Endothelial cell of umbilical vein (primary cell): Measurements from ENCODE around the gene HBM. TPM values are rescaled to one million over a fixed set of nuclear protein-coding genes. Genes with fewer than 3 reads are reported as not detected.
A peak's percentile ranks its signal among the peaks of the same experiment; 100 is the strongest.
"Not testable (repeated sequence)": the region's sequence is repeated elsewhere in the genome, so short reads cannot be mapped to it uniquely, and the experiment has no call there.

Experiments used
- BruUV-seq: library from RNA; stranded (reverse); fragments of 400-500 nt; replicated peaks from 2 replicates; lab custom pipeline; 2021; lab: Mats Ljungman, UMichigan
- CTCF ChIA-PET: fragments of 300-600, 350-600 bp; sonication (Branson Sonifier 250); formaldehyde crosslinking; loops from one replicate; lab custom pipeline; 2021; ENCODE audit warnings: antibody characterized with exemption, inconsistent platforms; lab: Charles Lee
- POLR2A ChIA-PET: fragments of 300-600, 350-600 bp; sonication (Branson Sonifier 250); formaldehyde crosslinking; loops from one replicate; lab custom pipeline; 2021; ENCODE audit warnings: antibody characterized with exemption, inconsistent platforms; lab: Charles Lee
- DNase-seq: peaks from one replicate; pipeline ENCODE4 v3.0.0-alpha.2; 2011; ENCODE audit warnings: low read depth, low spot score
- FAIRE-seq: peaks from 2 replicates; lab custom pipeline; 2011; peaks lifted over from hg19 to GRCh38; lab: Jason Lieb, UNC
- H2AFZ ChIP-seq: 2 replicates; pipeline ENCODE4 v1.6.0; 2012; ENCODE audit warnings: low read depth, low read length, control low read depth, inconsistent platforms
- H3K27ac ChIP-seq: 2 replicates; pipeline ENCODE4 v1.5.1; 2011; ENCODE audit warnings: low read depth, mild to moderate bottlenecking, control low read depth, low read length, moderate library complexity; ENCODE audit not compliant: insufficient read depth
- H3K27me3 ChIP-seq, 2 experiments: 2 replicates each; pipeline versions ENCODE4 v1.6.0 to v1.6.1; 2011; ENCODE audit warnings: low read length in 2 of 2, mixed read lengths in 1 of 2; ENCODE audit not compliant: control insufficient read depth in 2 of 2, insufficient read depth in 2 of 2
- H3K36me3 ChIP-seq, 2 experiments: 2 replicates in 1 of 2; 3 replicates in 1 of 2; pipeline ENCODE4 v1.5.1; 2011; ENCODE audit warnings: low read length in 2 of 2, mild to moderate bottlenecking in 1 of 2, moderate library complexity in 1 of 2; ENCODE audit not compliant: control insufficient read depth in 2 of 2, insufficient read depth in 2 of 2; ENCODE audit errors: extremely low read depth in 1 of 2
- H3K4me1 ChIP-seq: 3 replicates; pipeline ENCODE4 v1.5.1; 2011; ENCODE audit warnings: mild to moderate bottlenecking, low read length; ENCODE audit not compliant: control insufficient read depth, insufficient read depth; ENCODE audit errors: extremely low read depth
- H3K4me2 ChIP-seq: 2 replicates; pipeline ENCODE4 v1.6.1; 2011; ENCODE audit warnings: low read length, control low read depth, mixed read lengths; ENCODE audit not compliant: insufficient read depth
- H3K4me3 ChIP-seq, 3 experiments: fragments of 200-600 bp in 1 of 3; sonication (generic), shearing (Covaris generic) in 1 of 3; replicated peaks in 1 of 3; 2 replicates each; pipeline ENCODE4 v1.5.1; 2011 to 2016; ENCODE audit warnings: control low read depth in 3 of 3, low read length in 3 of 3, mild to moderate bottlenecking in 2 of 3, inconsistent platforms in 1 of 3, low read depth in 1 of 3, moderate library complexity in 1 of 3; ENCODE audit not compliant: insufficient read depth in 1 of 3
- H3K79me2 ChIP-seq: 2 replicates; pipeline ENCODE4 v1.6.0; 2012; ENCODE audit warnings: low read length, inconsistent platforms; ENCODE audit not compliant: control insufficient read depth, insufficient read depth
- H3K9ac ChIP-seq: replicated peaks from 2 replicates; pipeline ENCODE3; 2011; ENCODE audit warnings: low read length, control low read depth; ENCODE audit not compliant: insufficient read depth; ENCODE audit errors: extremely low read depth
- H3K9me1 ChIP-seq: replicated peaks from 3 replicates; pipeline ENCODE4 v1.6.0; 2011; ENCODE audit warnings: mild to moderate bottlenecking, low read length; ENCODE audit not compliant: control insufficient read depth, insufficient read depth; ENCODE audit errors: extremely low read depth
- H3K9me3 ChIP-seq: replicated peaks from 2 replicates; pipeline ENCODE4 v1.5.1; 2012; ENCODE audit warnings: low read length, inconsistent platforms; ENCODE audit not compliant: control insufficient read depth, insufficient read depth
- H4K20me1 ChIP-seq: replicated peaks from 2 replicates; pipeline ENCODE3; 2011; ENCODE audit warnings: mild to moderate bottlenecking, low read length; ENCODE audit not compliant: control insufficient read depth, insufficient read depth; ENCODE audit errors: extremely low read depth
- dilution Hi-C: fragments of 300-500 bp; cut with MboI; formaldehyde crosslinking; loops from one replicate; pipeline ENCODE4 v1.15.0; 2019; ENCODE audit warnings: low sequenced_read_pairs; ENCODE audit not compliant: extremely low pct_ligation_motif_present
- intact Hi-C: fragments of 100-400 bp; cut with micrococcal nuclease; formaldehyde crosslinking; loops from one replicate; pipeline ENCODE4 v1.10.0; 2022
- polyA plus RNA-seq, 4 experiments: library from polyadenylated mRNA; depleted of rRNA in 3 of 4; stranded (reverse) in 3 of 4; unstranded in 1 of 4; fragments of >200 nt; gene quantifications; 2 replicates each; pipeline versions ENCODE4 v1.2.1 to v1.2.3, GENCODE V29; 2011 to 2012; ENCODE audit warnings: missing spikeins in 1 of 4
- total RNA-seq: library from RNA; stranded (reverse); gene quantifications from 2 replicates; pipeline ENCODE4 v1.2.3, GENCODE V29; 2021

The HBM gene
- total and polyA plus RNA-seq, 2 donors (not counting 3 experiments of a cell fraction or from before 2014, with no cell fraction given), result not detected

- H3K9me1 ChIP-seq, H3K4me3 ChIP-seq, H4K20me1 ChIP-seq, POLR2A ChIA-PET, H2AFZ ChIP-seq, BruUV-seq, intact Hi-C loops, H3K4me2 ChIP-seq, dilution Hi-C loops, H3K27ac ChIP-seq, H3K36me3 ChIP-seq, H3K4me1 ChIP-seq, H3K9me3 ChIP-seq, DNase-seq, FAIRE-seq, H3K79me2 ChIP-seq, H3K9ac ChIP-seq: not testable (repeated sequence)
- CTCF ChIA-PET, result interaction anchor here (0.7 kb wide), 1 partner anchor 66 kb away, joined by 3 read pairs; no protein-coding TSS in a partner anchor
- peaks cover 32 to 39% of the 10 kb centered on the region in 2 experiments for H3K27me3 ChIP-seq
Observed at GRCh38 chr16:163139-163538, 2.6 kb upstream of the HBM start.

DNA sequence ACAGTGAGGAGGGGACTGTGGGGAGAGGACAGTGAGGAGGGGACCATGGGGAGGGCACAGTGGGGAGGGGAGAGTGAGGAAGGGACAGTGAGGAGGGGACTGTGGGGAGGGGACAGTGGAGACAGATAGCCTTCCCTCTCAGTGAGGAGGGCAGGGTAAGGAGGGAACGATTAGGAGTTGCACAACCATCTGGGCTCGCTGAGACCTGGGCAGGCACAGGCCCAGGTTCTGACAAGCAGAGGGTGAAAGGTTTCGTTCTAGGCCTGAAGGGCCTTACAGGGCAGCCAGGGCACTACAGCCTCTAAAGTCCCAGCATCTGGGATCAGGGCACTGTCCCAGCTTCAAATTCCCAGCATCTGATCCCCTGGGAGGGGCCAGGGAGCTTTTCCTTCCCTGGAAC is 2.1 kb upstream of the HBM start:
- CTCF ChIA-PET, H3K9me1 ChIP-seq, H3K27ac ChIP-seq, H3K4me2 ChIP-seq, POLR2A ChIA-PET, H3K36me3 ChIP-seq, H3K4me3 ChIP-seq, DNase-seq, H3K79me2 ChIP-seq, H2AFZ ChIP-seq, BruUV-seq, H3K9ac ChIP-seq, dilution Hi-C loops, H3K9me3 ChIP-seq, intact Hi-C loops, H3K4me1 ChIP-seq, H4K20me1 ChIP-seq: not testable (repeated sequence)
- peaks cover 38 to 39% of the 10 kb centered on the region in 2 experiments for H3K27me3 ChIP-seq
- peak; percentile 63 for FAIRE-seq

- H3K36me3 ChIP-seq, H3K9ac ChIP-seq, BruUV-seq, DNase-seq, H3K9me3 ChIP-seq, POLR2A ChIA-PET, H2AFZ ChIP-seq, CTCF ChIA-PET, intact Hi-C loops, H4K20me1 ChIP-seq, H3K79me2 ChIP-seq, H3K27ac ChIP-seq, H3K4me2 ChIP-seq, H3K4me3 ChIP-seq, dilution Hi-C loops, H3K9me1 ChIP-seq, H3K4me1 ChIP-seq: not testable (repeated sequence)
- FAIRE-seq, result peak; percentile 18
- H3K27me3 ChIP-seq, result peaks cover 35 to 39% of the 10 kb centered on the region in 2 experiments
Observed at GRCh38 chr16:164134-164823, 1.5 kb upstream of the HBM start.
